IMR-90 (cell line): ENCODE data around the gene S100A2. TPM values are rescaled to one million over a fixed set of nuclear protein-coding genes. Genes with fewer than 3 reads are reported as not detected.

Experiments
- ATAC-seq: fragments of 200-7000 bp; cut with Tn5 transposase; 2 replicates; pipeline ENCODE4 v1.9.1; 2020; ENCODE audit warnings: low read depth, mild to moderate bottlenecking, moderate library complexity
- BruUV-seq: library from RNA; stranded (reverse); fragments of 400-500 nt; replicated peaks from 2 replicates; lab custom pipeline; 2021; lab: Mats Ljungman, UMichigan
- CTCF ChIA-PET: fragments of 300-600 bp; formaldehyde crosslinking; extraction: SDS; loops from one replicate; lab custom pipeline; 2021; ENCODE audit warnings: antibody characterized with exemption; lab: Yijun Ruan, JAX
- POLR2A ChIA-PET: fragments of 300-600 bp; sonication (Branson Sonifier 250); formaldehyde crosslinking; loops from one replicate; lab custom pipeline; 2022; ENCODE audit warnings: antibody characterized with exemption; ENCODE audit not compliant: unreplicated experiment; lab: Charles Lee
- DNase-seq: peaks from one replicate; pipeline ENCODE4 v3.0.0; 2013
- H2AFZ ChIP-seq: replicated peaks from 2 replicates; pipeline ENCODE3; 2013; ENCODE audit warnings: low read length, mild to moderate bottlenecking; ENCODE audit not compliant: poor library complexity
- H2AK5ac ChIP-seq: 2 replicates; pipeline ENCODE4 v1.6.1; 2013; ENCODE audit warnings: low read depth, low read length, inconsistent platforms
- H2AK9ac ChIP-seq: replicated peaks from 2 replicates; pipeline ENCODE3; 2013; ENCODE audit warnings: mild to moderate bottlenecking, low read depth, low read length, moderate library complexity; ENCODE audit not compliant: poor library complexity
- H2BK120ac ChIP-seq: 2 replicates; pipeline ENCODE4 v1.6.1; 2013; ENCODE audit warnings: low read depth, low read length, inconsistent platforms
- H2BK15ac ChIP-seq: 3 replicates; pipeline ENCODE4 v1.6.1; 2013; ENCODE audit warnings: low read depth, low read length, inconsistent platforms
- H2BK20ac ChIP-seq: 2 replicates; pipeline ENCODE4 v1.6.1; 2013; ENCODE audit warnings: low read depth, mild to moderate bottlenecking, inconsistent platforms, low read length, moderate library complexity
- H2BK5ac ChIP-seq: 2 replicates; pipeline ENCODE4 v1.6.1; 2013; ENCODE audit warnings: mild to moderate bottlenecking, low read depth, low read length, inconsistent platforms; ENCODE audit not compliant: poor library complexity, severe bottlenecking
- H3K14ac ChIP-seq: replicated peaks from 2 replicates; pipeline ENCODE4 v1.6.1; 2013; ENCODE audit warnings: low read depth, low read length, inconsistent platforms
- H3K18ac ChIP-seq: 2 replicates; pipeline ENCODE4 v1.6.1; 2013; ENCODE audit warnings: low read depth, low read length, control low read depth
- H3K23ac ChIP-seq: 2 replicates; pipeline ENCODE4 v1.6.1; 2013; ENCODE audit warnings: low read depth, low read length, inconsistent platforms
- H3K27ac ChIP-seq: 2 replicates; pipeline ENCODE4 v1.5.1; 2013; ENCODE audit warnings: mild to moderate bottlenecking, control low read depth, low read length; ENCODE audit not compliant: insufficient read depth
- H3K27me3 ChIP-seq: 2 replicates; pipeline ENCODE4 v1.6.1; 2013; ENCODE audit warnings: low read length; ENCODE audit not compliant: control insufficient read depth, insufficient read depth
- H3K36me3 ChIP-seq: 2 replicates; pipeline ENCODE4 v1.6.1; 2013; ENCODE audit warnings: low read length, mixed read lengths; ENCODE audit not compliant: control insufficient read depth, insufficient read depth
- H3K4ac ChIP-seq: 2 replicates; pipeline ENCODE4 v1.6.1; 2013; ENCODE audit warnings: low read depth, low read length, inconsistent platforms
- H3K4me1 ChIP-seq: 2 replicates; pipeline ENCODE4 v1.6.1; 2013; ENCODE audit warnings: low read length, mixed read lengths; ENCODE audit not compliant: control insufficient read depth, insufficient read depth
- H3K4me2 ChIP-seq: 2 replicates; pipeline ENCODE4 v1.6.1; 2013; ENCODE audit warnings: low read depth, mild to moderate bottlenecking, control low read depth, low read length, moderate library complexity
- H3K4me3 ChIP-seq: 2 replicates; pipeline ENCODE4 v1.5.1; 2013; ENCODE audit warnings: low read depth, mild to moderate bottlenecking, control low read depth, low read length, moderate library complexity; ENCODE audit not compliant: insufficient read depth
- H3K56ac ChIP-seq: 2 replicates; pipeline ENCODE4 v1.6.1; 2013; ENCODE audit warnings: low read length, inconsistent platforms; ENCODE audit not compliant: insufficient read depth; ENCODE audit errors: extremely low read depth
- H3K79me1 ChIP-seq, 2 experiments: 2 replicates each; pipeline ENCODE4 v1.6.1; 2013; ENCODE audit warnings: low read length in 2 of 2, inconsistent platforms in 1 of 2, low read depth in 1 of 2
- H3K9ac ChIP-seq: 2 replicates; pipeline ENCODE4 v1.6.1; 2013; ENCODE audit warnings: low read depth, low read length, control low read depth
- H3K9me1 ChIP-seq: 2 replicates; pipeline ENCODE4 v1.6.1; 2013; ENCODE audit warnings: low read length, inconsistent platforms; ENCODE audit not compliant: insufficient read depth
- H3K9me3 ChIP-seq: 2 replicates; pipeline ENCODE4 v1.6.1; 2013; ENCODE audit warnings: low read length; ENCODE audit not compliant: control insufficient read depth, insufficient read depth
- H4K20me1 ChIP-seq: 2 replicates; pipeline ENCODE4 v1.6.1; 2013; ENCODE audit warnings: low read length, inconsistent platforms; ENCODE audit not compliant: insufficient read depth
- H4K5ac ChIP-seq: 2 replicates; pipeline ENCODE4 v1.6.1; 2013; ENCODE audit warnings: mild to moderate bottlenecking, low read depth, low read length, control low read depth
- H4K8ac ChIP-seq, 2 experiments: 2 replicates each; pipeline ENCODE4 v1.6.1; 2013; ENCODE audit warnings: low read depth in 2 of 2, low read length in 2 of 2, control low read depth in 1 of 2, inconsistent platforms in 1 of 2
- H4K91ac ChIP-seq: 2 replicates; pipeline ENCODE4 v1.6.1; 2013; ENCODE audit warnings: low read depth, low read length, inconsistent platforms; ENCODE audit not compliant: insufficient read depth
- BHLHE40 ChIP-seq: fragments of 150-350 bp; IDR thresholded peaks from 2 replicates; pipeline ENCODE4 v1.6.1; 2016; ENCODE audit warnings: mild to moderate bottlenecking, low read depth, low read length
- CEBPB ChIP-seq: IDR thresholded peaks from 2 replicates; pipeline ENCODE4 v1.6.1; 2012; ENCODE audit warnings: low read depth, low read length, improper control_type of control experiment
- CHD1 ChIP-seq: IDR thresholded peaks from 2 replicates; pipeline ENCODE4 v1.6.1; 2012; ENCODE audit warnings: low read depth, low read length, improper control_type of control experiment
- CTCF ChIP-seq: conservative IDR thresholded peaks from 2 replicates; pipeline ENCODE4 v1.5.1; 2012; ENCODE audit warnings: mild to moderate bottlenecking, low read depth, low read length, improper control_type of control experiment
- ELK1 ChIP-seq: fragments of 150-350 bp; IDR thresholded peaks from 2 replicates; pipeline ENCODE4 v1.6.1; 2016; ENCODE audit warnings: low read depth, mild to moderate bottlenecking, low read length, moderate library complexity, borderline replicate concordance
- FOS ChIP-seq: fragments of 150-350 bp; IDR thresholded peaks from 2 replicates; pipeline ENCODE4 v1.6.1; 2016; ENCODE audit warnings: low read depth, low read length
- MAFK ChIP-seq: IDR thresholded peaks from 2 replicates; pipeline ENCODE4 v1.6.1; 2012; ENCODE audit warnings: low read depth, low read length, improper control_type of control experiment
- MAZ ChIP-seq: IDR thresholded peaks from 2 replicates; pipeline ENCODE4 v1.6.1; 2012; ENCODE audit warnings: low read depth, mild to moderate bottlenecking, low read length, improper control_type of control experiment, moderate library complexity, borderline replicate concordance
- MXI1 ChIP-seq: IDR thresholded peaks from 2 replicates; pipeline ENCODE4 v1.6.1; 2012; ENCODE audit warnings: low read depth, mild to moderate bottlenecking, low read length, moderate library complexity, borderline replicate concordance
- NFE2L2 ChIP-seq: fragments of 150-350 bp; IDR thresholded peaks from 2 replicates; pipeline ENCODE4 v1.6.1; 2016; ENCODE audit warnings: low read depth, mild to moderate bottlenecking, low read length
- POLR2A ChIP-seq: IDR thresholded peaks from 2 replicates; pipeline ENCODE4 v1.6.1; 2012; ENCODE audit warnings: mild to moderate bottlenecking, low read depth, low read length
- RAD21 ChIP-seq: IDR thresholded peaks from 2 replicates; pipeline ENCODE4 v1.6.1; 2012; ENCODE audit warnings: low read length, improper control_type of control experiment
- RCOR1 ChIP-seq: IDR thresholded peaks from 2 replicates; pipeline ENCODE4 v1.6.1; 2012; ENCODE audit warnings: mild to moderate bottlenecking, low read length, improper control_type of control experiment; ENCODE audit not compliant: insufficient replicate concordance
- RFX5 ChIP-seq: IDR thresholded peaks from 2 replicates; pipeline ENCODE4 v1.8.0; 2012; ENCODE audit warnings: low read depth, mild to moderate bottlenecking, low read length, moderate library complexity
- WGBS, 2 experiments: methylation state at CpG; one replicate each; pipeline versions ENCODE4 v1.1.5 to v1.1.7; 2013; ENCODE audit warnings: missing lambda C conversion rate in 2 of 2; ENCODE audit not compliant: insufficient read length in 1 of 2; ENCODE audit errors: extremely low coverage in 2 of 2; 5-methylcytosine and 5-hydroxymethylcytosine counted together
- dilution Hi-C: fragments of 300-500 bp; cut with HindIII; formaldehyde crosslinking; loops from one replicate; pipeline ENCODE4 v1.14.3; 2018; ENCODE audit warnings: low sequenced_read_pairs; ENCODE audit not compliant: unreplicated experiment
- in situ Hi-C: fragments of 300-500 bp; cut with MboI; formaldehyde crosslinking; loops from 3 replicates; pipeline ENCODE4 v1.14.3; 2019; ENCODE audit warnings: low sequenced_read_pairs, inconsistent platforms, mixed read lengths
- intact Hi-C: fragments of 100-400 bp; cut with micrococcal nuclease; formaldehyde crosslinking; loops from 2 replicates; pipeline ENCODE4 v1.10.0; 2022
- polyA plus RNA-seq, 3 experiments: library from polyadenylated mRNA; depleted of rRNA; stranded (reverse); fragments of >200 nt; gene quantifications; 2 replicates each; pipeline ENCODE4 v1.2.3, GENCODE V29; 2012; ENCODE audit warnings: low replicate concordance in 1 of 3
- total RNA-seq: library from RNA; depleted of rRNA; stranded (reverse); fragments of >200 nt; gene quantifications from 2 replicates; pipeline ENCODE4 v1.2.3, GENCODE V29; 2012

Gene S100A2
- total and polyA plus RNA-seq, 2 of the 4 experiments (the other 2 are of a cell fraction), result 3.6 to 7.9 TPM

- POLR2A ChIA-PET, result interaction anchor here (0.6 to 1.6 kb wide), 2 partner anchors 13 to 15 kb away, joined by 3 to 4 read pairs; partner anchors contain the start of gene S100A6
- Histone ChIP-seq H2BK120ac (peak within 1 kb of the TSS; percentile 97), H2BK20ac (peak within 1 kb of the TSS; percentile 94), H3K36me3 (no peaks in the 10 kb centered on the region), H2AK9ac (peak within 1 kb of the TSS; percentile 96), H2BK5ac (peak within 1 kb of the TSS; percentile 77), H4K91ac (peak within 1 kb of the TSS; percentile 93), H3K27ac (peak within 1 kb of the TSS; percentile 66), H4K5ac (peak within 1 kb of the TSS; percentile 77), H3K4ac (peak within 1 kb of the TSS; percentile 96), H4K20me1 (no peaks in the 10 kb centered on the region), H3K9me1 (peaks cover 65% of the 10 kb centered on the region), H2BK15ac (peak within 1 kb of the TSS; percentile 90; the same call in 2 of the 3 replicates), H3K9ac (peak within 1 kb of the TSS; percentile 22), H3K79me1 (peaks cover 0 to 38% of the 10 kb centered on the region in 2 experiments; a peak in 3 of 4 replicates), H3K14ac (peak within 1 kb of the TSS; percentile 91), H3K4me1 (peaks cover 49% of the 10 kb centered on the region), H3K27me3 (no peaks in the 10 kb centered on the region), H3K23ac (peak within 1 kb of the TSS; percentile 80; the same call in 1 of the 2 replicates), H3K9me3 (no peaks in the 10 kb centered on the region), H3K4me2 (peak within 1 kb of the TSS; percentile 16; the same call in 1 of the 2 replicates), H4K8ac (peak within 1 kb of the TSS; percentile 81 to 87), H3K56ac (peak within 1 kb of the TSS; percentile 40), H3K18ac (peak within 1 kb of the TSS; percentile 77), H3K4me3 (no peak within 1 kb of the TSS), H2AK5ac (peak within 1 kb of the TSS; percentile 96), H2AFZ (peak within 1 kb of the TSS; percentile 83)
- CTCF ChIA-PET, result interaction anchor here (0.7 kb wide), 1 partner anchor 36 kb away, joined by 3 read pairs; no protein-coding TSS in a partner anchor
- in situ Hi-C loops, result loop anchor here (25.0 kb wide), 1 partner anchor 413 kb away; the partner anchor contains the start of genes CREB3L4, CRTC2 and SLC39A1
- 82% methylated on average over 5 of the region's 14 CpGs; no CpG with 5 or more reads in 1 of the 2 experiments for whole genome bisulfite sequencing, 2 experiments
- intact Hi-C loops, result loop anchor here (2.0 kb wide), 1 partner anchor 18 kb away; no protein-coding TSS in a partner anchor
- dilution Hi-C loops, result no loop called here
- peak; percentile 91 for DNase-seq
- ATAC-seq, result peak; percentile 60
- no TSS peak for BruUV-seq
- TF ChIP-seq MAZ (peak; percentile 63; the same call in 1 of the 2 replicates), CTCF (peak; percentile 29; the same call in 1 of the 2 replicates), POLR2A (no peak), MXI1 (no peak), RFX5 (no peak), NFE2L2 (no peak), MAFK (no peak), RCOR1 (peak; percentile 57), CEBPB (no peak), FOS (peak; percentile 85), BHLHE40 (no peak), RAD21 (peak; percentile 34; the same call in 1 of the 2 replicates), CHD1 (no peak), ELK1 (no peak)
Measured at GRCh38 chr1:153548722-153549688, 16.6 kb downstream of the S100A2 start, which contains the start of gene S100A3. TSS of gene S100A3 (minus strand) at chr1:153549258. CDS start at chr1:153548485, 773 bp downstream.
